ENCODE data around the gene GSTA5.
"Not testable (repeated sequence)": the region's sequence is repeated elsewhere in the genome, so short reads cannot be mapped to it uniquely, and the experiment has no call there.

GSTA5 gene

GRCh38 chr6:52786249-52786956 is 54.2 kb downstream of the GSTA5 start:
- no peak for DNase-seq

DNA sequence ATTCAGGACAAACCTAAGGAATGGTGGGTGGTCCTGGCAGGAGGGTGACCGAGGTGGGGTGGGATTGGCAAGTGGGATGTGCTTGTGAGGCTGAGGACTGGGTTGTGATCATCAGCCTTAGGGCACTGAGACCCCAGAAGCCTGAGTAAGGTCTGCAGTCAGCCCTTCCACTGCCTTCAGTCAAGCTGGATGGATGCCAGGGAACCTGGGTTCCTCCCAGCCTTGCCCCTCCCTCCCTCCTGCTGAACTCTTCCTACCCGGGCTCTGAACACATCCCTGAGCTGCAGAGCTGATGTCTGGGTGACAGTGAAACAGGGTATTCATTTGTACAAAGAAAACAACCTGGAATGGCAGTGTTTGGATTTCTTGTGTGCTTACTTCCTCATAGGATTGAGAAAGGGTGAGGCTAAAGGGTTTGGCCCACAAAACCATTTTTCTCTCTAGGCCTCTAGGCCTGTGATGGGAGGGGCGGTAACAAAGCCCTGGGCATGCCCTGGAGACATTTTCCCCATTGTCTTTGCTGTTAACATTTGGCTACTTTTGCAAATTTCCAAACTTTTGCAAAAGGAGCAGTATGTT is 57.8 kb downstream of the GSTA5 start:
- DNase-seq = not testable (repeated sequence)

DNA sequence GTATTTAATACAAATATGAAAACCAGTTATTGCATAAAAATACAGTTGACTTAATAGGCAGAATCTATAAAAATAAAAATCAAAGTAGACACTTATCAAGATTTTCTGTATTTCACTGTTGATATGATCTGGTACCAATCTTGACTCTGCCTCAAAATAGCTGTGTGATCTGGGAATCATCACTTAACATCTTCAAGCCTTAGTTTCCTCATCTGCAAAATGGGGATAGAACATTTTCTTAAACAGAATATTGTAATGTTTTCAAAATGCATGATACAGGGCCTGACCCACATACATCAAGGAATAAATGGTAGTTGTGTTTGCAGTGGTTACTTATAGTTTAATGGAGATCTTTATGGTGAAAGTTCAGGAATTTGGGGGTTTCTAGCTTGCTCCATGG is 58.4 kb downstream of the GSTA5 start:
- not testable (repeated sequence) for DNase-seq
